Measurements from ENCODE around the gene SERBP1.

Gene SERBP1

GRCh38 chr1:67431869-67432578 is 1.8 kb upstream of the SERBP1 start:
- TF ChIP-seq, protein P1, sequence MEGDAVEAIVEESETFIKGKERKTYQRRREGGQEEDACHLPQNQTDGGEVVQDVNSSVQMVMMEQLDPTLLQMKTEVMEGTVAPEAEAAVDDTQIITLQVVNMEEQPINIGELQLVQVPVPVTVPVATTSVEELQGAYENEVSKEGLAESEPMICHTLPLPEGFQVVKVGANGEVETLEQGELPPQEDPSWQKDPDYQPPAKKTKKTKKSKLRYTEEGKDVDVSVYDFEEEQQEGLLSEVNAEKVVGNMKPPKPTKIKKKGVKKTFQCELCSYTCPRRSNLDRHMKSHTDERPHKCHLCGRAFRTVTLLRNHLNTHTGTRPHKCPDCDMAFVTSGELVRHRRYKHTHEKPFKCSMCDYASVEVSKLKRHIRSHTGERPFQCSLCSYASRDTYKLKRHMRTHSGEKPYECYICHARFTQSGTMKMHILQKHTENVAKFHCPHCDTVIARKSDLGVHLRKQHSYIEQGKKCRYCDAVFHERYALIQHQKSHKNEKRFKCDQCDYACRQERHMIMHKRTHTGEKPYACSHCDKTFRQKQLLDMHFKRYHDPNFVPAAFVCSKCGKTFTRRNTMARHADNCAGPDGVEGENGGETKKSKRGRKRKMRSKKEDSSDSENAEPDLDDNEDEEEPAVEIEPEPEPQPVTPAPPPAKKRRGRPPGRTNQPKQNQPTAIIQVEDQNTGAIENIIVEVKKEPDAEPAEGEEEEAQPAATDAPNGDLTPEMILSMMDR (IDR thresholded peaks at IDR 0.05; ENCODE audit: low read depth, low read length), result no peak
- DNase-seq (ENCODE audit: extremely low read depth, low read depth), result no peak

- DNase-seq (ENCODE audit: extremely low read depth, low read depth), result no peak
- TF ChIP-seq, protein P1 (IDR thresholded peaks at IDR 0.05; ENCODE audit: low read depth, low read length), result no peak
Measured at GRCh38 chr1:67431156-67431765, 1.1 kb upstream of the SERBP1 start.

- TF ChIP-seq, protein P1 (IDR thresholded peaks at IDR 0.05; ENCODE audit: low read depth, low read length), result no peak
- no peak for DNase-seq (ENCODE audit: extremely low read depth, low read depth)
Measured at GRCh38 chr1:67429528-67430357, 459 bp downstream of the SERBP1 start.

- DNase-seq (ENCODE audit: extremely low read depth, low read depth), result no peak
- TF ChIP-seq, protein P1 (IDR thresholded peaks at IDR 0.05; ENCODE audit: low read depth, low read length), result no peak
Measured at GRCh38 chr1:67429011-67429527, 1.1 kb downstream of the SERBP1 start.

GRCh38 chr1:67427947-67428346 is 2.3 kb downstream of the SERBP1 start:
- no peak for DNase-seq (ENCODE audit: extremely low read depth, low read depth)
- TF ChIP-seq, protein P1 (IDR thresholded peaks at IDR 0.05; ENCODE audit: low read depth, low read length), result no peak

DNA sequence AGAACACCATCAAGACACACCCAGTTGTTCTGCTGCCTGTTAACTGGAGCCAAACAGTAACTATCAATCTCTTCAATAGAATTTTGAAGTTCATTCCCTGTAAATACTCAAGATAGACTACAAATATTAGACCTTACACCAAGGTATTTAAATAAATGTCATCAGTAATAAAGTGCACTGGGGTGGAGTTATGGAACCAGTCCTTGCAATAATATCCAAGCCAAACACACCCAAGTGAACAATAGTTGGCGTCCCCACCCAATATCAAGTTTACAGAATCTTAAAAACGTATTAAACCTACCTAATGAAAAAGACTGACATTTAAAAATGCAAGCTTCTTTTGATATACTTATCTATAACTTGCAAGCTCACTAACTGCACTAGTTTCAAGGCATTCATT is 2.7 kb downstream of the SERBP1 start:
- TF ChIP-seq, protein P1 (IDR thresholded peaks at IDR 0.05; ENCODE audit: low read depth, low read length), result no peak
- no peak for DNase-seq (ENCODE audit: extremely low read depth, low read depth)
